ENCODE measurements around the gene SCN1A.
"Not testable (repeated sequence)": the region's sequence is repeated elsewhere in the genome, so short reads cannot be mapped to it uniquely, and the experiment has no call there.

SCN1A gene

GRCh38 chr2:166152064-166152463, 24.2 kb upstream of the SCN1A start:
- no peak overlapping the region for H3K27ac ChIP-seq (ENCODE audit: low read length)
- H3K4me1 ChIP-seq (ENCODE audit: control insufficient read depth, insufficient read depth, low read length): no peaks in the 10 kb centered on the region
- no peaks in the 10 kb centered on the region for H3K36me3 ChIP-seq (ENCODE audit: control insufficient read depth in 2 of 2, insufficient read depth in 2 of 2, low read length in 2 of 2)
- no peaks in the 10 kb centered on the region for H3K9me3 ChIP-seq (ENCODE audit: control insufficient read depth in 2 of 2, low read length in 2 of 2)
- no peak overlapping the region for H3K9ac ChIP-seq (ENCODE audit: low read length in 2 of 2)
- no peaks in the 10 kb centered on the region for H3K27me3 ChIP-seq (ENCODE audit: control insufficient read depth in 1 of 2, insufficient read depth in 2 of 2, low read length in 2 of 2)
- no peak overlapping the region for H3K4me3 ChIP-seq (ENCODE audit: low read length in 2 of 2)

DNA sequence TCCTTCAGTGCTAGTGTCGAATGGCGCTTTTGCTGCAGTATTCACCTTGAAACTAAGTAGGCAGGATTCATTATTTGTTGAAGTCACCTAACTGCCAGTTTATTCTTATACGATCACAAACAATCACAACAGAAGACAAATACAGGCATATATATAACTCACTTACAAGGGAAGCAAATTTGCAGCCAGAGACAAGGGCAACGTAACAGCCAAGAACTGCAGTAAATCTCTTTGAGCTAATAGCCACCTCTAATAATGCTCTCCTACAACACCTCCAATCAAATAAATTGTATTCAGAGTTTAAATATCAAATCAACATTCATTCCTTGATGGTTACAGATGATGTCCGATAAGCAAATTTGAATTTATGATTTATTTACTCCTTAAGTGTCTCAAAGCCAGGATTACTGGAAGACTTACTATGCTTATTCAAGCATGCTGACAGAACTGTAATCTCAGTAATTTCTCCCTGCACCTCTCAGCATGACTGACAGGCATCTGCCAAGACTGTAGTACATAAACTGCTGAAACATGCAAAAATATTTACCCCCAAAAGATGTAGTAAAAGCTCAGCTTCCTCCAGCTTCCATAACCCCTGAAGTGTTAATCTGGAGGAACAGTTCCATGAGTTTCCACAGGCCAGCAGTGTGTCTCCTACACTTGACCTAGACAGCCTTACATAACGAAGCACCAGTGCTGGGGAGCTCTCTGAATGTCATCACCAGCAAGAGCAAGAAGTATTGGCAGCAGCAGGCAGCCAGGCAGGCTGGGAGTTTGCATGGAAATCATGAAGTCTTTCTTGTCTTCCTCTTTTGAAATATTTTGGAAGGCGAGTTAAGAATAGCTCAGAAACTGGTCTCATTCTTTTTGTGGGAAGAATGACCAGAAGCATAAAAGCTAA, 20.9 kb upstream of the SCN1A start:
- no peaks in the 10 kb centered on the region for H3K9me3 ChIP-seq (ENCODE audit: control insufficient read depth in 2 of 2, low read length in 2 of 2)
- H3K4me3 ChIP-seq (ENCODE audit: low read length in 2 of 2): no peak overlapping the region
- no peaks in the 10 kb centered on the region for H3K4me1 ChIP-seq (ENCODE audit: control insufficient read depth, insufficient read depth, low read length)
- H3K36me3 ChIP-seq (ENCODE audit: control insufficient read depth in 2 of 2, insufficient read depth in 2 of 2, low read length in 2 of 2): no peaks in the 10 kb centered on the region
- no peak overlapping the region for H3K27ac ChIP-seq (ENCODE audit: low read length)
- no peak overlapping the region for H3K9ac ChIP-seq (ENCODE audit: low read length in 2 of 2)
- H3K27me3 ChIP-seq (ENCODE audit: control insufficient read depth in 1 of 2, insufficient read depth in 2 of 2, low read length in 2 of 2): no peaks in the 10 kb centered on the region

- Histone ChIP-seq H3K9me3 (ENCODE audit: control insufficient read depth in 2 of 2, low read length in 2 of 2) (no peaks in the 10 kb centered on the region), H3K4me1 (ENCODE audit: control insufficient read depth, insufficient read depth, low read length) (no peaks in the 10 kb centered on the region), H3K9ac (ENCODE audit: low read length in 2 of 2) (no peak overlapping the region), H3K27ac (ENCODE audit: low read length) (no peak overlapping the region), H3K27me3 (ENCODE audit: control insufficient read depth in 1 of 2, insufficient read depth in 2 of 2, low read length in 2 of 2) (no peaks in the 10 kb centered on the region), H3K4me3 (ENCODE audit: low read length in 2 of 2) (no peak overlapping the region), H3K36me3 (ENCODE audit: control insufficient read depth in 2 of 2, insufficient read depth in 2 of 2, low read length in 2 of 2) (no peaks in the 10 kb centered on the region)
Observed at GRCh38 chr2:166147883-166148282, 20.1 kb upstream of the SCN1A start.

DNA sequence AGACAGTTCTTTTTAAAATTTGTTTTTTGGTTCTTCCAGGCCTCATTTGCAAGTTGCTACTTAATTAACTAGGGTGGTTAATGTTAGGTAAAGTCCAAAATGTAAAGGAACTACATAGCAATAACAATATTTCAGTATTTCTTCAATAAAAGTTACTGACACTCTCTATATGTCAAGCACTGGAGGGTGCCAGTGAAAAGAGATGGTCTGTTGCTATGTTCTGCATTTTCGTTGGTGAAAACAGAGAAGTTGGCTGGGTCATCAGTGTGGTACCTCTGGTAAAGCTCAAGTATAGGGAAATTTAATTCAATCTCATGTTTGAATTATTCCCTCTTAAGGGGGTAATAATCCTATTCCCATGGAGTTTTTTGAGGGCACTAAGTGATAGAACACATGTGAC, 16.3 kb upstream of the SCN1A start:
- no peaks in the 10 kb centered on the region for H3K27me3 ChIP-seq (ENCODE audit: control insufficient read depth in 1 of 2, insufficient read depth in 2 of 2, low read length in 2 of 2)

DNA sequence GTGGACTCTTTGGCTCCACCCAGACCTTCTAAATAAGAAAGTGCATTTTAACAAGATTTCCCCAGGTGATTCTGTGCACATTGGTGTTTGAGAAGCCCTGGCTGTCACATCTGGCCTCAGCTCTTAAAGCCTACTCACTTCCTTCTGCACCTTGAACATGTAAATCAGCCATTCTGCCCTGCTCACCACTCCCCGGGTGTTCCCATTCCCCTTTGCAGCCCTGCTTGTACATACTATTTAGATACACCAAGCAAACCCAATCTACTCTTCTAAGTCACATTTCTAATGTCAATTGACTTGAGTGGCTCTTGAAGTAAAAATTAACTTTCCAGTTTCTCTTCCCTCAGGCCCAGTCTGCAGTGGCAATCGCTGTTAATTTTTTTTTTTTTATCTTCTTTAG, 13.1 kb upstream of the SCN1A start:
- Histone ChIP-seq H3K9ac (ENCODE audit: low read length in 2 of 2) (no peak overlapping the region), H3K36me3 (ENCODE audit: control insufficient read depth in 2 of 2, insufficient read depth in 2 of 2, low read length in 2 of 2) (no peaks in the 10 kb centered on the region), H3K27ac (ENCODE audit: low read length) (no peak overlapping the region)

More for the DNA sequence above, 16.3 kb upstream of the SCN1A start:
- H3K9me3 ChIP-seq (ENCODE audit: control insufficient read depth in 2 of 2, low read length in 2 of 2): no peaks in the 10 kb centered on the region
- no peak overlapping the region for H3K9ac ChIP-seq (ENCODE audit: low read length in 2 of 2)
- no peaks in the 10 kb centered on the region for H3K4me1 ChIP-seq (ENCODE audit: control insufficient read depth, insufficient read depth, low read length)
- H3K27ac ChIP-seq (ENCODE audit: low read length): no peak overlapping the region
- no peak overlapping the region for H3K4me3 ChIP-seq (ENCODE audit: low read length in 2 of 2)
- H3K36me3 ChIP-seq (ENCODE audit: control insufficient read depth in 2 of 2, insufficient read depth in 2 of 2, low read length in 2 of 2): no peaks in the 10 kb centered on the region

DNA sequence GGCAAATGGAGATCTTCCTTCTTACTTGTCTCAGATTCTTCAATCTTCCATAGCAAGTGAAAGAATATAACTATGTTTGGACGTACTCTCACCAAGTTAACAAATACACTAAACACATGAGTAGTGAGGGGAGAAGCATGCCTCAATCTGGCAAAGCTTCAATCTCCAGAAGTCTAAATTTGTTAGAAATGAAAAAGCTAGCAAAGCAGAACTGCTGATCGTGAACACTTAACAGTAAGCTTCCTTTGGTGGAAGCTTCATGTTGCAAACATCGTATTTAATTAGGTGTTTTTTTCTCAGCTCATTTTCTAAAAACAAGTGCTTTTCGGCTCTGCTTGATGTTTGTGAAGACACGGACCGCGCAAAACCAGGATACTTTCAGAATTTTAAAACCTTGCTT, 12.7 kb upstream of the SCN1A start:
- no peak overlapping the region for H3K4me3 ChIP-seq (ENCODE audit: low read length in 2 of 2)
- no peaks in the 10 kb centered on the region for H3K4me1 ChIP-seq (ENCODE audit: control insufficient read depth, insufficient read depth, low read length)
- no peaks in the 10 kb centered on the region for H3K27me3 ChIP-seq (ENCODE audit: control insufficient read depth in 1 of 2, insufficient read depth in 2 of 2, low read length in 2 of 2)
- no peaks in the 10 kb centered on the region for H3K36me3 ChIP-seq (ENCODE audit: control insufficient read depth in 2 of 2, insufficient read depth in 2 of 2, low read length in 2 of 2)
- H3K9me3 ChIP-seq (ENCODE audit: control insufficient read depth in 2 of 2, low read length in 2 of 2): no peaks in the 10 kb centered on the region
- H3K27ac ChIP-seq (ENCODE audit: low read length): no peak overlapping the region
- no peak overlapping the region for H3K9ac ChIP-seq (ENCODE audit: low read length in 2 of 2)

More for the DNA sequence above, 13.1 kb upstream of the SCN1A start:
- no peaks in the 10 kb centered on the region for H3K27me3 ChIP-seq (ENCODE audit: control insufficient read depth in 1 of 2, insufficient read depth in 2 of 2, low read length in 2 of 2)
- H3K9me3 ChIP-seq (ENCODE audit: control insufficient read depth in 2 of 2, low read length in 2 of 2): no peaks in the 10 kb centered on the region
- no peaks in the 10 kb centered on the region for H3K4me1 ChIP-seq (ENCODE audit: control insufficient read depth, insufficient read depth, low read length)
- H3K4me3 ChIP-seq (ENCODE audit: low read length in 2 of 2): no peak overlapping the region

DNA sequence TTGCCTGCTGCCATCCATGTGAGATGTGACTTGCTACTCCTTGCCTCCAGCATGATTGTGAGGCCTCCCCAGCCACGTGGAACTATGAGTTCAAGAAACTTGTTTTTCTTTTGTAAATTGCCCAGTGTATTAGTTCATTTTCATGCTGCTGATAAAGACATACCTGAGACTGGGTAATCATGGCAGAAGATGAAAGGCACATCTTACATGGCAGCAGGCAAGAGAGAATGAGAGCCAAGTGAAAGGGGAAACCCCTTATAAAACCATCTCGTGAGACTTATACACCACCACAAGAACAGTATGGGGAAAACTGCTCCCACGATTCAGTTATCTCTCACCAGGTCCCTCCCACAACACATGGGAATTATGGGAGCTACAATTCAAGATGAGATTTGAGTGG, 11.7 kb upstream of the SCN1A start:
- not testable (repeated sequence) for H3K27ac ChIP-seq (ENCODE audit: low read length); H3K9me3 ChIP-seq (ENCODE audit: control insufficient read depth in 2 of 2, low read length in 2 of 2); H3K4me1 ChIP-seq (ENCODE audit: control insufficient read depth, insufficient read depth, low read length); H3K36me3 ChIP-seq (ENCODE audit: control insufficient read depth in 2 of 2, insufficient read depth in 2 of 2, low read length in 2 of 2); H3K27me3 ChIP-seq (ENCODE audit: control insufficient read depth in 1 of 2, insufficient read depth in 2 of 2, low read length in 2 of 2); H3K4me3 ChIP-seq (ENCODE audit: low read length in 2 of 2); H3K9ac ChIP-seq (ENCODE audit: low read length in 2 of 2)

GRCh38 chr2:166138667-166139066, 10.8 kb upstream of the SCN1A start:
- H3K27ac ChIP-seq (ENCODE audit: low read length): no peak overlapping the region
- H3K36me3 ChIP-seq (ENCODE audit: control insufficient read depth in 2 of 2, insufficient read depth in 2 of 2, low read length in 2 of 2): no peaks in the 10 kb centered on the region
- no peaks in the 10 kb centered on the region for H3K9me3 ChIP-seq (ENCODE audit: control insufficient read depth in 2 of 2, low read length in 2 of 2)
- H3K4me3 ChIP-seq (ENCODE audit: low read length in 2 of 2): no peak overlapping the region
- H3K4me1 ChIP-seq (ENCODE audit: control insufficient read depth, insufficient read depth, low read length): no peaks in the 10 kb centered on the region
- peaks cover 0 to 6% of the 10 kb centered on the region in 2 donors for H3K27me3 ChIP-seq (ENCODE audit: control insufficient read depth in 1 of 2, insufficient read depth in 2 of 2, low read length in 2 of 2)
- no peak overlapping the region for H3K9ac ChIP-seq (ENCODE audit: low read length in 2 of 2)

- no peak overlapping the region for H3K4me3 ChIP-seq (ENCODE audit: low read length in 2 of 2)
- no peak overlapping the region for H3K27ac ChIP-seq (ENCODE audit: low read length)
- H3K9me3 ChIP-seq (ENCODE audit: control insufficient read depth in 2 of 2, low read length in 2 of 2): no peaks in the 10 kb centered on the region
- no peaks in the 10 kb centered on the region for H3K4me1 ChIP-seq (ENCODE audit: control insufficient read depth, insufficient read depth, low read length)
- no peaks in the 10 kb centered on the region for H3K36me3 ChIP-seq (ENCODE audit: control insufficient read depth in 2 of 2, insufficient read depth in 2 of 2, low read length in 2 of 2)
- H3K9ac ChIP-seq (ENCODE audit: low read length in 2 of 2): no peak overlapping the region
- peaks cover 0 to 7% of the 10 kb centered on the region in 2 donors for H3K27me3 ChIP-seq (ENCODE audit: control insufficient read depth in 1 of 2, insufficient read depth in 2 of 2, low read length in 2 of 2)
Observed at GRCh38 chr2:166138144-166138543, 10.3 kb upstream of the SCN1A start.

GRCh38 chr2:166137331-166137730, 9.5 kb upstream of the SCN1A start:
- Histone ChIP-seq H3K27ac (ENCODE audit: low read length) (no peak overlapping the region), H3K27me3 (ENCODE audit: control insufficient read depth in 1 of 2, insufficient read depth in 2 of 2, low read length in 2 of 2) (peaks cover 0 to 7% of the 10 kb centered on the region in 2 donors), H3K9ac (ENCODE audit: low read length in 2 of 2) (no peak overlapping the region), H3K4me1 (ENCODE audit: control insufficient read depth, insufficient read depth, low read length) (no peaks in the 10 kb centered on the region), H3K4me3 (ENCODE audit: low read length in 2 of 2) (no peak overlapping the region), H3K9me3 (ENCODE audit: control insufficient read depth in 2 of 2, low read length in 2 of 2) (no peaks in the 10 kb centered on the region), H3K36me3 (ENCODE audit: control insufficient read depth in 2 of 2, insufficient read depth in 2 of 2, low read length in 2 of 2) (no peaks in the 10 kb centered on the region)

DNA sequence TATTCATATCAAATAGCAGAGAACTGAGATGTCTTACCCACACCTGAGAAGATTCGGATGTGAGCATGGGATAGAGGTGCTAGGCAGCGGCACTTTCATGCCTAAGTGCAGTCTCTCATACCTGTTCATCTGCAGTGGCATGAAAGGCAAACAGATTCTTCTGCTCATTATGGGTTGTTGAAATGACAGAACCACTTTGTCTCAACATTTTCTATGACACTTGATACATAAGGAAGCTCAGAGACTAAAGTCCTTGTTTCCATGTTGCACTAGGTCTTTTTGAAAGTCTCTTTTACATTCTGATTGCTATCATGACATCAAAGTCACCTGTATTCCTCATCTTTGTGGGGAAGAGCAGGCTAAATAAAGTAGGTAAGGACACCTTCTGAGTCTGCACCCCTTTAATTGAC, 8.0 kb upstream of the SCN1A start:
- Histone ChIP-seq H3K9ac (ENCODE audit: low read length in 2 of 2) (no peak overlapping the region), H3K4me1 (ENCODE audit: control insufficient read depth, insufficient read depth, low read length) (no peaks in the 10 kb centered on the region), H3K4me3 (ENCODE audit: low read length in 2 of 2) (no peak overlapping the region), H3K27ac (ENCODE audit: low read length) (no peak overlapping the region), H3K27me3 (ENCODE audit: control insufficient read depth in 1 of 2, insufficient read depth in 2 of 2, low read length in 2 of 2) (peaks cover 0 to 7% of the 10 kb centered on the region in 2 donors), H3K9me3 (ENCODE audit: control insufficient read depth in 2 of 2, low read length in 2 of 2) (no peaks in the 10 kb centered on the region), H3K36me3 (ENCODE audit: control insufficient read depth in 2 of 2, insufficient read depth in 2 of 2, low read length in 2 of 2) (no peaks in the 10 kb centered on the region)
